ENCODE measurements around the gene NSRP1. TPM values are rescaled to one million over a fixed set of nuclear protein-coding genes. Genes with fewer than 3 reads are reported as not detected.

Gene NSRP1
- total RNA-seq, 2 experiments from 2014 or later: 24.3 to 28.4 TPM

DNA sequence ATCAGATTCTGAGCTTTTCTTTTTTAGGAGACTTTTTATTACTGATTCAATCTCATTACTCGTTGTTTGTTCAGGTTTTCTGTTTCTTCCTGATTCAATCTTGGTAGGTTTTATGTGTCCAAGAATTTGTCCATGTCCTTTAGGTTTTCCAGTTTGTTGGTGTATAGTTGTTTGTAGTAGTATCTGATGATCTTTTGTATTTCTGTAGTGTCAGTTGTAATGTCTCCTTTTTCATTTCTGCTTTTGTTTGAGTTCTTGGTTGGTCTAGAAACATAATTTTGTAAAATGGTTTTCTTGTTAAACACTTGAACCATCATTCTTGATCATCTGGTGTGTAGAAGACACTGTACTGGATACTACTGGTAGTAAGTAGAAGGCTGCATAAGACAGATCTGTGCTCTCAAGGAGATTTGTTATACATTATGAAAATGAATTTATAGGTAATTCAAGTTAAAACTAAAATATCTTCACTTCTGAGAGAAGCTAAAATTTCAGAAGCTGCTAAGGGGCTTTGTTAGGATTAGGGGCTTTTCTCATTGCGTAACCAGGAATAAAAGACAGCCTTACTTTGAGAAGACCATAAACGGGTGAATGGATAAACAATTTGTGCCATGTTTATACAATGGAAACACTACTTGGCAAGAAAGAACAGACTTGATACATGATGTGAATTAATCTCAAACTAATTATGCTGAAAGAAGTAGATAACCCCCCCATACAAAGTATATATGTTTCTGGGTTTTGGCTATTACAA, 44.0 kb downstream of the NSRP1 start:
- CTCF ChIA-PET: interaction anchor here (2.2 kb wide), 1 partner anchor 35 kb away, joined by 9 read pairs; no protein-coding TSS in a partner anchor
- H3K4me3 Mint-ChIP-seq: no peak overlapping the region
- peaks cover 32% of the 10 kb centered on the region for H3K4me1 Mint-ChIP-seq (ENCODE audit: low read depth)
- H3K27ac Mint-ChIP-seq: no peak overlapping the region
- intact Hi-C loops (cut with micrococcal nuclease): no loop called here
- peaks cover 56% of the 10 kb centered on the region for H3K36me3 Mint-ChIP-seq (ENCODE audit: low read depth)
- POLR2A ChIA-PET: no interaction called here
- H3K9me3 Mint-ChIP-seq: peaks cover 10% of the 10 kb centered on the region
- DNase-seq: no peak
- TF ChIP-seq, protein P1, sequence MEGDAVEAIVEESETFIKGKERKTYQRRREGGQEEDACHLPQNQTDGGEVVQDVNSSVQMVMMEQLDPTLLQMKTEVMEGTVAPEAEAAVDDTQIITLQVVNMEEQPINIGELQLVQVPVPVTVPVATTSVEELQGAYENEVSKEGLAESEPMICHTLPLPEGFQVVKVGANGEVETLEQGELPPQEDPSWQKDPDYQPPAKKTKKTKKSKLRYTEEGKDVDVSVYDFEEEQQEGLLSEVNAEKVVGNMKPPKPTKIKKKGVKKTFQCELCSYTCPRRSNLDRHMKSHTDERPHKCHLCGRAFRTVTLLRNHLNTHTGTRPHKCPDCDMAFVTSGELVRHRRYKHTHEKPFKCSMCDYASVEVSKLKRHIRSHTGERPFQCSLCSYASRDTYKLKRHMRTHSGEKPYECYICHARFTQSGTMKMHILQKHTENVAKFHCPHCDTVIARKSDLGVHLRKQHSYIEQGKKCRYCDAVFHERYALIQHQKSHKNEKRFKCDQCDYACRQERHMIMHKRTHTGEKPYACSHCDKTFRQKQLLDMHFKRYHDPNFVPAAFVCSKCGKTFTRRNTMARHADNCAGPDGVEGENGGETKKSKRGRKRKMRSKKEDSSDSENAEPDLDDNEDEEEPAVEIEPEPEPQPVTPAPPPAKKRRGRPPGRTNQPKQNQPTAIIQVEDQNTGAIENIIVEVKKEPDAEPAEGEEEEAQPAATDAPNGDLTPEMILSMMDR (IDR thresholded peaks at IDR 0.05): no peak
- ATAC-seq: no peak
- no peaks in the 10 kb centered on the region for H3K27me3 Mint-ChIP-seq

DNA sequence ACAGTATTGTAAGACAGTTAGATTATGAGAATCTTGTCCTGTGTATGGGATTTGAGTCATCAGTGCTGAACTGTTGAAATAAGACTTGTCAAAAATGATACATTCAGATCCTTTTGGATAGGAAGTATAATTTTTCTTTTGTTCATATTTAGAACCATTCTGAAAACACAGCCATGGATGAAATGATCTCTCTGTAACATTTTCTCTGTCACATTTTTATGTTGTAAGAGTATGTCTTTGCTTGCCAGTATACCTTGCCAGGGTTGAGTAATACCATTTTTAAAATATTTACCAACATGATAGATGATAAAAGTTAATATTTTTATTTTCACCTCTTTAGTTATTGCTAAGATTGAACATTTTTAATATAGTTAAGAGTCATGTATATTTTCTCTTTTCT, 45.0 kb downstream of the NSRP1 start:
- ChIA-PET POLR2A (no interaction called here), CTCF (interaction anchor here (1.2 to 2.2 kb wide), 3 partner anchors 36 to 67 kb away, joined by 4 to 9 read pairs (median 4); no protein-coding TSS in a partner anchor)
- DNase-seq (no peak), ATAC-seq (no peak)
- Mint-ChIP-seq H3K4me3 (no peak overlapping the region), H3K27me3 (no peaks in the 10 kb centered on the region), H3K9me3 (peaks cover 10% of the 10 kb centered on the region), H3K36me3 (ENCODE audit: low read depth) (peaks cover 50% of the 10 kb centered on the region), H3K27ac (no peak overlapping the region), H3K4me1 (ENCODE audit: low read depth) (peaks cover 37% of the 10 kb centered on the region)
- TF ChIP-seq, protein P1 (IDR thresholded peaks at IDR 0.05): no peak
- intact Hi-C loops (cut with micrococcal nuclease): no loop called here

DNA sequence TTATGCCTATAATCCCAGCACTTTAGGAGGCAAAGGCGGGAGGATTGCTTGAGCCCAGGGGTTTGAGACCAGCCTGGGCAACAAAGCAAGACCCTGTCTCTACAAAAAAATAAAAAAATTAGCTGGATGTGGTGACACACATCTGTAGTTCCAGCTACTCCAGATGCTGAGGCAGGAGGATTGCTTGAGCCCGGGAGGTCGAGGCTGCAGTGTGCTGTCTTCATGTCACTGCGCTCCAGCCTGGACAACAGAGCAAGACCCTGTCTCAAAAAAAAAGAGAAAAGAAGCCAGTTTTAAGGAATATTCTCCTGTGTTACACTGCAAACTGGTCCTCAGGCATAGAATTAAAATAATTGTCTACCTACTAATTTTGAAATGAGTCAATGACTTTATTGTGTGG, 47.9 kb downstream of the NSRP1 start:
- Mint-ChIP-seq H3K36me3 (ENCODE audit: low read depth) (peaks cover 32% of the 10 kb centered on the region), H3K9me3 (peaks cover 6% of the 10 kb centered on the region), H3K27me3 (no peaks in the 10 kb centered on the region), H3K4me1 (ENCODE audit: low read depth) (peaks cover 21% of the 10 kb centered on the region), H3K4me3 (no peak overlapping the region), H3K27ac (no peak overlapping the region)
- ChIA-PET POLR2A (interaction anchor here (1.6 kb wide), 1 partner anchor 17 kb away, joined by 3 read pairs; no protein-coding TSS in a partner anchor), CTCF (interaction anchor here (0.8 to 1.9 kb wide), 2 partner anchors 40 to 71 kb away, joined by 4 to 7 read pairs; no protein-coding TSS in a partner anchor)
- ATAC-seq: no peak
- intact Hi-C loops (cut with micrococcal nuclease): no loop called here
- no peak for DNase-seq
- TF ChIP-seq, protein P1 (IDR thresholded peaks at IDR 0.05): no peak

DNA sequence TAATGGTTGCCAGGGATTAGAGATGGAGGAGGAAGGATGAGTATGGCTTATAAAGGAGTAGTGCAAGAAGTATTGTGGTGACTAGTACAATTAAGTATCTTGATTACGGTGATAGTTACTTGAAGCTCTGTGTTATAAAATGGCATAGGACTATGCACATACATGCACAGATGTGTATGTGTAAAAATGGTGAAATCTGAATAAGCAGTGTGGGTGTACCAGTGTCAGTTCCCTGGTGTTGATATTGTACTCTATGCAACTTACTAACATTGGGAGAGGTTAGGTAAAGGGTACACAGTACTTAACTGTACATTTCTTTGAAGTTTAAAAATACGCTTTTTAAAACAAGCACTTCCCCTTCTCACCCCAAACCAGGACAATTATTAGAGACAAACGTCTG, 48.5 kb downstream of the NSRP1 start:
- ChIA-PET CTCF (interaction anchor here (1.2 to 1.9 kb wide), 2 partner anchors 40 kb away, joined by 3 to 7 read pairs; no protein-coding TSS in a partner anchor), POLR2A (no interaction called here)
- DNase-seq (no peak), ATAC-seq (no peak)
- Mint-ChIP-seq H3K27me3 (no peaks in the 10 kb centered on the region), H3K36me3 (ENCODE audit: low read depth) (peaks cover 26% of the 10 kb centered on the region), H3K9me3 (peaks cover 3% of the 10 kb centered on the region), H3K4me1 (ENCODE audit: low read depth) (peaks cover 18% of the 10 kb centered on the region), H3K4me3 (no peak overlapping the region), H3K27ac (no peak overlapping the region)
- TF ChIP-seq, protein P1 (IDR thresholded peaks at IDR 0.05): no peak
- intact Hi-C loops (cut with micrococcal nuclease): no loop called here

DNA sequence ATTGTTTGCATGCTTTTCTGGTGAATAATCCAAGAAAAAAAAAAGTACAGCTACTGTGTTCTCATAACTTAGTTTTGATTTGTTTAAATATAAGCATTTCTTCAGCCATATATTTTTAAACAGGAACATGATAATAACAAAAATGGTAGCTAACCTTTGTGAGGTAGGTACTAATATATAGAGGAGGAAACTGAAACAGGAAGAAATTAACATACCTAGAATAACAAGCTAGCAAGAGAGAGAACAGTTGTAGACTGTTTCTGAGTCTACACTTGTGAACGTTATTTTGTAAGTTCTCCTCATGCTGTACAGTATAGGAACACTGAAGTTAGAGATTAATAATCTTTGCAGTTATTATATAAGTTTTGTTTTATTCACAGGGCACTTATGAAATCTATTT, 49.3 kb downstream of the NSRP1 start:
- ATAC-seq (no peak), DNase-seq (no peak)
- Mint-ChIP-seq H3K9me3 (no peaks in the 10 kb centered on the region), H3K27me3 (no peaks in the 10 kb centered on the region), H3K4me1 (ENCODE audit: low read depth) (peaks cover 21% of the 10 kb centered on the region), H3K36me3 (ENCODE audit: low read depth) (peaks cover 20% of the 10 kb centered on the region), H3K27ac (no peak overlapping the region), H3K4me3 (no peak overlapping the region)
- TF ChIP-seq, protein P1 (IDR thresholded peaks at IDR 0.05): no peak
- intact Hi-C loops (cut with micrococcal nuclease): no loop called here
- ChIA-PET CTCF (interaction anchor here (1.2 kb wide), 1 partner anchor 41 kb away, joined by 3 read pairs; no protein-coding TSS in a partner anchor), POLR2A (interaction anchor here (0.6 kb wide), 2 partner anchors 36 to 172 kb away, joined by 3 read pairs; no protein-coding TSS in a partner anchor)

All from activated CD8-positive, alpha-beta T cell treated with anti-CD3 and anti-CD28 coated beads for 36 hours (primary cell).